Right lobe of liver (tissue), 4 donors: ENCODE data around the gene TENT5C.

Experiments used
- POLR2A ChIP-seq: fragments of 450-650 bp; IDR thresholded peaks from one replicate; pipeline ENCODE4 v1.6.1; 2017; ENCODE audit warnings: antibody characterized with exemption, mild to moderate bottlenecking
- TF ChIP-seq, protein P1 (sequence below), 4 donors: fragments of 200-600 bp in 3 of 4; fragments of 450-650 bp in 1 of 4; IDR thresholded peaks; one replicate each; pipeline versions ENCODE4 v1.5.1 to v1.8.0; 2016 to 2022; ENCODE audit warnings: antibody characterized with exemption in 4 of 4, mild to moderate bottlenecking in 2 of 4
- donor health status: DM: no; HTN: no; CAD: no.
- donor health status: DM: no; HTN: no; CAD: no.
- donor health status: DM: no; HTN: yes; CAD: no.

DNA sequence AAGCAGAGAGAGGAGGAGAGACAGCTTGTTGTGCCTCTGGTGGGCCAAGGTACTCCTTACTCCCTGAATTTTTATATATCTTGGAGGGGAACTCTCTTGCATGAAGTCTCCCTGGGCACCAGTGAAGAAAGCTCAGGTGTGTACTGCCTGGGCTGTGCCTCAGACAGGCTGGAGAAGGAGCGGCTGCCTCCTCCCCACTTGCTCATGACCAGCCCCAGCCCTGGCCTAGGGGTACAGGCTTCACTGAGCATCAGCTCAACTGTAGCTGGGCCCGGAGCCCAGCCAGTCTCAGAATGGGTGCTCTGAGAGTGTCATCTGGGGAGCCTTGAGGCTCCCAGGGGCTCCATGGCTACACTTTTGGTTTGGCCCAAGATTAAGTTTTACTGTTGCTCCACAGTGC is 44.8 kb upstream of the TENT5C start:
- no peak for TF ChIP-seq POLR2A
- TF ChIP-seq, protein P1, sequence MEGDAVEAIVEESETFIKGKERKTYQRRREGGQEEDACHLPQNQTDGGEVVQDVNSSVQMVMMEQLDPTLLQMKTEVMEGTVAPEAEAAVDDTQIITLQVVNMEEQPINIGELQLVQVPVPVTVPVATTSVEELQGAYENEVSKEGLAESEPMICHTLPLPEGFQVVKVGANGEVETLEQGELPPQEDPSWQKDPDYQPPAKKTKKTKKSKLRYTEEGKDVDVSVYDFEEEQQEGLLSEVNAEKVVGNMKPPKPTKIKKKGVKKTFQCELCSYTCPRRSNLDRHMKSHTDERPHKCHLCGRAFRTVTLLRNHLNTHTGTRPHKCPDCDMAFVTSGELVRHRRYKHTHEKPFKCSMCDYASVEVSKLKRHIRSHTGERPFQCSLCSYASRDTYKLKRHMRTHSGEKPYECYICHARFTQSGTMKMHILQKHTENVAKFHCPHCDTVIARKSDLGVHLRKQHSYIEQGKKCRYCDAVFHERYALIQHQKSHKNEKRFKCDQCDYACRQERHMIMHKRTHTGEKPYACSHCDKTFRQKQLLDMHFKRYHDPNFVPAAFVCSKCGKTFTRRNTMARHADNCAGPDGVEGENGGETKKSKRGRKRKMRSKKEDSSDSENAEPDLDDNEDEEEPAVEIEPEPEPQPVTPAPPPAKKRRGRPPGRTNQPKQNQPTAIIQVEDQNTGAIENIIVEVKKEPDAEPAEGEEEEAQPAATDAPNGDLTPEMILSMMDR (IDR thresholded peaks at IDR 0.05): no peak
